Fibroblast of peridontal ligament (primary cell): ENCODE measurements around the gene VCAM1.

Experiments
- DNase-seq: peaks from one replicate; pipeline ENCODE4 v3.0.0-alpha.2; 2010; ENCODE audit errors: extremely low read depth

VCAM1 gene

DNA sequence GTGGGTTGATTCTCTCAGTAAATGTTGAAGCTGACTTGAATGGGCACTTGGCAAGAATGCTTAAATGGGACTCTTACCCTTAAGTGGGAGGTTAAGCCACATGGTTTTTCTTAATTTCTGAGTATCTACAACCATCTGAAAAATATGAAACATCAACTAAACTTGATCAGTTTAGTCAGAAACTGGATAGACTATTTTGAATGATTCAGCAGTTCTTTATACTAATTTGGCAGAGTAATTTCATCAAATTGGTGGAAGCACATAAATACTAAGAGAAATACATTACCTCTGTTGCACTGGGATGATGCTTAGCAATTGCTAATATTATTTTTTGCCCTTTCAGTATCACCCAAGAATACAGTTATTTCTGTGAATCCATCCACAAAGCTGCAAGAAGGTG is 4.7 kb downstream of the VCAM1 start:
- DNase-seq: peak; percentile 48

GRCh38 chr1:100730130-100730529 is 10.6 kb downstream of the VCAM1 start:
- peak; percentile 71 for DNase-seq

GRCh38 chr1:100731309-100731708 is 11.8 kb downstream of the VCAM1 start:
- DNase-seq: no peak

GRCh38 chr1:100731758-100732157 is 12.2 kb downstream of the VCAM1 start:
- no peak for DNase-seq

DNA sequence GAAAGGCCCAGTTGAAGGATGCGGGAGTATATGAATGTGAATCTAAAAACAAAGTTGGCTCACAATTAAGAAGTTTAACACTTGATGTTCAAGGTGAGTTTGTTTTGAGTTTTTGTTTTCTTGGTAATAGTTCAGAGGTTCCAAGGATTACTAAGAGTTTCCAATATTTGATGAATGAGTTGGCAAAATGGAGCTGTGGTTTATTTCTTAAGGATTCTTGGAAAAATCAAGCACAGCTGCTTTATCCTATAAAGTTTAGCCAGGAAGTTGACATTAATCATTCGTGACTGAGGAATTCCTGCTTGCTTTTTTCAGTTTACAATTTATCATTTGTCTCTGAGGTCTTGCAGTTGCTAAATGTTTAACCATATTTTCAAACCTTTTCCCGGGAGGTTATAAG is 15.1 kb downstream of the VCAM1 start:
- peak; percentile 97 for DNase-seq

- no peak for DNase-seq
Measured at GRCh38 chr1:100735244-100735643, 15.7 kb downstream of the VCAM1 start.

DNA sequence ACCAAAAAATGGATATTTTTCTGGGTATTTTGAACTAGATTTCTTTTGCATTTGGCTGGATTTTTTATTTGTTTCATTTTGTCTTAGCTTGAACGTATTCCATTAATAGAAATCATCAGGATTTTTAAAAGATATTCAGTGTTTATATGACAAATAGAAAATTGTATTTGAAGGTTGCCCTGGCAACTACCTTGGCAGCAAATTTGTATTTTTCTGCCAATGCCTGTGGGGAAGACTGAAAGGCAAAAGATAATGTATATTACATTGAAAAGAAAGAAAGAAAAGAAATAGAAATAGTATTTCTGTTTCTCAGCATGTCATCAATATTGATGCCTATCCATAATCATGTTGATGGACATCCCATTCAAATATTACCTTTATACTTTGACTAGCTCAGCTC is 16.8 kb downstream of the VCAM1 start:
- peak; percentile 72 for DNase-seq

DNA sequence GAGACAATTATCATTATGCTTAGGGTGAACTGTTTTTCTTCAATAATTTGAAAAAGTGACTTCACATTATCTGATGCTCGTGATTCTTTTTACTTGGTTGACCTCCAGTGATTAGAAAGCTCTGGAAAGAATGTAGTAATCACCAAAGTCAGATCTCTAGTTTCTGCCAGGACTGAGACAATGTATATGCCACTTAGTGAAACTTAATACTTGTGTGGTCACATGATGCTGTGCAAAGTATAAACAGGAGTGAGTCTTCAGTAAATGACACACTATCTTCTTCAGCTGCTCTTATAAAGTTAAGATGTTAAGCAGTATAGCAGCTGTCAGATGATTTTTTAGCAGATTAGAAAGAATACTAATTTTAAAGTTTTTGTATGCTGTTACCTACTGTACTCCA is 17.2 kb downstream of the VCAM1 start:
- DNase-seq: peak; percentile 88

DNA sequence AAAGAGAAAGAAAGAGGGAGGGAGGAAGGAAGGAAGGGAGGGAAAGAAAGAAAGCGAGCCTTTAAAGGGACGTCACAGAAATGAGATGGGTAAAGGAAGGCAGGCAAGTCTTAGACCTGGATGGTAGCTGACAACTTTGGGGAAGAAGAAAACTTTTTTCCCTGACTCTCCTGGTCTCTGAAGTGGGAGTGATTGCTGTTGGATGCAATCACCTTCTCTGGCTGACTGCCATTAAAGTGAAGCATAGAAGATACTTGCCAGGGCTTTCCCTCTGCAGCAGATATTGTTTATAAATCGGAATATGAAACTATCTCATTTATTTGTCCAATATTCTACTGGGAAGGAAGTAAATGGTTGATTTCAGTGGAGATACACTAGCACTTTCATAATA is 27.0 kb downstream of the VCAM1 start:
- DNase-seq: no peak

GRCh38 chr1:100747771-100748170 is 28.2 kb downstream of the VCAM1 start:
- DNase-seq: no peak

GRCh38 chr1:100750005-100750885 is 30.7 kb downstream of the VCAM1 start:
- no peak for DNase-seq

DNA sequence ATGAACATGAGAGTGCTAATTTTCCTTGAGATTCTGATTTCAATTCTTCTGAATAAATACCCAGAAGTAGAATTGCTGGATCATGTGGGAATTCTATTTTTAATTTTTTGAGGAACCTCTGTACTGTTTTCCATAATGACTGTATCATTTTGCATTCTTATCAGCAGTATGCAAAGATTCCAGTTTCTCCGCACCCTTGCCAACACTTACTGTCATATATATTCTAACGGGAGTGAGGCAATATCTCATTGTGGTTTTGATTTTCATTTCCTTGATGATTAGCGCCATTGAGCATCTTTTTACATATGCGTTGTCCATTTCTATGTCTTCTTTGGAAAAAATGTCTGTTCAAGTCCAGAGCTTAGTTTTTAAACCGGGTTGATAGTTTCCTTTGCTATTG is 33.2 kb downstream of the VCAM1 start:
- DNase-seq: no peak

DNA sequence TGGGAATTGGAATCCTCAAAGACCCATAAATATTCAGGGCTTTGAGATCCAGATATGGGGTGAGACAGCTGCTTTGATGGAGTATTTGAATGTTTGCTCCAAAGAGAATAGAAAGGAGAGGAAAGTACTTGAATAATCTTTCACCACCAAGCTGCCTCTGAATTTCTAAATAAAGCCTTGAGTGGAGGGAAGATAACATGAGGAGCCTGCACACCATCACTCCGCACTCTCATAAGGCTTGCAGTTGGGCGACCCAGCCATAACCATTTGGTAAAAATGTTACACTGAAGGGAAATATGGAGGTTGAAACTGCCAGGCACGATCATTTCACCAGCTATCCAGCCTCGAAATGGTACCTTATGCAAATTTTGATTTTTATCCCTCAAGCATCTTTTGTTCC is 38.4 kb downstream of the VCAM1 start:
- DNase-seq: no peak

DNA sequence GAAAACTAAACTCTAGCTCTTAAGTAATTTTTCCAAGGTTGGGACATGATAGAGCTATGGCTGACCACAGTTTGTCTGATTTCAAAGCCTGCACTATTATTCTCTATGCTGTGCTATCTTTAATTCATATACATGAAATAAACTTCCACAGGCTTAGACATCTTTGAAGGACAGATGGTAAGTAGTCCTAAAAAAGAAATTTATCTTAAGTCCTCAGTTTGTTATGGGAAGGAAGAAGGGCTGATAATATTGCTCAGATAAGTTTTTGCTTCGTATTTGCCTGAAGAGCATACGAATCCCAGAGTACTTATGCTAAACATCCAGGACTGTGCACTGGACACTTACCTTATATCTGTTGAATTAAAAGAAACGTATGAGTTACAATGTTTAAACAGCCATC is 39.6 kb downstream of the VCAM1 start:
- DNase-seq: no peak

GRCh38 chr1:100760511-100760910 is 41.0 kb downstream of the VCAM1 start:
- DNase-seq: no peak

- no peak for DNase-seq
Measured at GRCh38 chr1:100762461-100762860, 42.9 kb downstream of the VCAM1 start.

DNA sequence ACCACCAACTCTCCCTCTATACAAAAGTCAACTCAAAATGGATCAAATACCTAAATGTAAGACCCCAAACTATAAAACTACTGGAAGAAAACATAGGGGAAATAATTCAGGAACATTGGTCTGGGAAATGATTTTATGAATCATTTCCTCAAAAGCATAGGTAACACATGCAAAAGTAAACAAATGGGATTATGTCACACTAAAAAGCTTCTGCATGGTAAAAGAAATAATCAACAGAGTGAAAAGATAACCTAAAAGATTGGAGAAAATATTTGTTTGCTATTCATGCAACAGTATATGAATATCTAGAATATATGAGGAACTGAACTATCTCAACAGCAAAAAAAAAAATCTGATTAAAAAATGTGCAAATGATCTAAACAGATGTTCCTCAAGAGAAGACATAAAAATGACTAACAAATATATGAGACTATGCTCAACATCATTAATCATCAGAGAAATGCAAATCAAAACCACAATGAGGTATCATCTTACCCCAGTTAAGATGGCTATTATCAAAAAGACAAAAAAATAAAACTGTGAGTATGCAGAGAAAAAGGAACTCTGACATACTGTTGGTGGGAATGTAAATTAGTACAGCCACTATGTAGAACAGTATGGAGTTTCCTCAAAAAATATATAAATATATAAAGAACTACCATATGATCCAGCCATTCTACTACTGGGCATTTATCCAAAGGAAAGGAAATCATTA is 47.8 kb downstream of the VCAM1 start:
- peak; percentile 39 for DNase-seq

DNA sequence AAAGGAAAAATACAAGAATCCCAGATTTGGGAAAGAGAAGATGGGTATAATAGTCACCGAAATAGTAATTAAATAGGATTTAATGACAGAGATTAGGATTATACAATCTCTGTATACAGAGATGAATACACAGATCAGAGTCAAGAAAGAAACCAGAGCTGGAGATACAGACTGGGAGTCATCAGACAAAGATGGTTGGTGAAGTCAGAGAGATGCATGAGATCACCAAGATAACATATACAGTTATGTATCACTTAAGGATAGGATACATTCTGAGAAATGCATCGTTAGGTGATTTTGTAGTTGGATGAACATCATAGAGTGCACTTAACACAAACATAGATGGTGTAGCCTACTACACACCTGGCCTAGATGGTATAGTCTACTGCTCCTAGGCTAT is 49.8 kb downstream of the VCAM1 start:
- DNase-seq: no peak

GRCh38 chr1:100769906-100770646 is 50.5 kb downstream of the VCAM1 start:
- peak; percentile 65 for DNase-seq

GRCh38 chr1:100773444-100773843 is 53.9 kb downstream of the VCAM1 start:
- no peak for DNase-seq

GRCh38 chr1:100774370-100774769 is 54.8 kb downstream of the VCAM1 start:
- DNase-seq: no peak

- no peak for DNase-seq
Measured at GRCh38 chr1:100775483-100775882, 55.9 kb downstream of the VCAM1 start.

GRCh38 chr1:100778748-100779147 is 59.2 kb downstream of the VCAM1 start:
- no peak for DNase-seq
